Neural progenitor cell (in vitro differentiated cells): Measurements from ENCODE around the gene KRT33A.

Experiments used
- CTCF ChIP-seq: fragments of 200-600 bp; sonication (generic); IDR thresholded peaks from 2 replicates; pipeline ENCODE4 v1.5.1; 2017; ENCODE audit warnings: antibody characterized with exemption, mild to moderate bottlenecking
- EZH2 ChIP-seq: fragments of 200-600 bp; sonication (generic); IDR thresholded peaks from 2 replicates; pipeline ENCODE4 v1.6.1; 2017; ENCODE audit warnings: antibody characterized with exemption, mild to moderate bottlenecking, moderate library complexity
- EZH2phosphoT487 ChIP-seq: fragments of 200-600 bp; sonication (generic); IDR thresholded peaks from 2 replicates; pipeline ENCODE4 v1.6.1; 2017; ENCODE audit warnings: antibody characterized with exemption

DNA sequence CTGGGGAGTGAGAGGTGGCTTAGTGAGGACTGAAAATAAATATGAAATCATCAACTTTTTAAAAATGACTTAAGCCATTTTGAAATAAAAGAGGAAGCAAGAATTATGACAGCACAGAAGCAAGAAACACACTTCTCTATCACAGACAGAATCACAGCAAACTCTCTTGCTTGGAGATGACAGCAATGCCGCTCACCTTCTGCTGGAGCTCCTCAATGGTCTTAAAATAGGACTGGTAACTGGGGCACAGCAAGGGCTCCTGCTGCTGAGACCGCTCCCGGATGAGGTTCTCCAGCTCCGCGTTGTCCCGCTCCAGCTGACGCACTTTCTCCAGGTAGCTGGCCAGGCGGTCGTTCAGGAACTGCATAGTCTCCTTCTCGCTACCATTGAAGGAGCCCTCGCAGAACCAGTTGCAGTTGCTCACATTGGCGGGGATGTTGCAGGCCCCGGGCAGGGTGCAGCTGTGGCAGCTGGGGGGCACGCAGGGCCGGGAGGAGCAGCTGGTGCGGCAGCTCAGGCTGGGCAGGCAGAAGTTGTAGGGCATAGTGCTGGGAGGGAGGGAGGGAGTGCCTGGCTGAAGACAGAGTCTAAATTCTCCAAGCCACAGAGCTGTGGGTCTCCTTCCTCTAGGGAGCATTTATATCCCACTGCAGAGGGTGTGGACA is 46.5 kb upstream of the KRT33A start, which contains the start of gene KRT31:
- TF ChIP-seq CTCF: no peak
- no peak for TF ChIP-seq EZH2
- no peak for TF ChIP-seq EZH2phosphoT487
